ENCODE results near the gene SEC23B. TPM values are rescaled to one million over a fixed set of nuclear protein-coding genes. Genes with fewer than 3 reads are reported as not detected.
"Not testable (repeated sequence)": the region's sequence is repeated elsewhere in the genome, so short reads cannot be mapped to it uniquely, and the experiment has no call there.

Gene SEC23B
- polyA plus RNA-seq, 1 donor (not counting 4 experiments of a cell fraction or from before 2014, with no cell fraction given) = 102 TPM

GRCh38 chr20:18497603-18498002 lies 10.1 kb upstream of the SEC23B start:
- dilution Hi-C loops (cut with MboI; ENCODE audit: extremely low pct_ligation_motif_present, low sequenced_read_pairs) = no loop called here
- H3K4me1 ChIP-seq (ENCODE audit: control insufficient read depth, extremely low read depth, insufficient read depth, low read length) = peaks cover 9% of the 10 kb centered on the region
- TF ChIP-seq CTCF (optimal IDR thresholded peaks at IDR 0.05 in 1 of 3, IDR thresholded peaks at IDR 0.05 in 1 of 3, conservative IDR thresholded peaks at IDR 0.05 in 1 of 3; ENCODE audit: extremely low read depth in 1 of 3, insufficient read depth in 2 of 3, low read length in 3 of 3) (no peak), EZH2 (IDR thresholded peaks at IDR 0.05; ENCODE audit: low read length) (no peak)
- H3K9ac ChIP-seq (ENCODE audit: control insufficient read depth, extremely low read depth, insufficient read depth, low read length) = no peak overlapping the region
- H3K27ac ChIP-seq (ENCODE audit: control insufficient read depth, insufficient read depth, low read length) = no peak overlapping the region
- no peak overlapping the region for H3K4me3 ChIP-seq (ENCODE audit: control insufficient read depth in 2 of 3, extremely low read depth in 1 of 3, insufficient read depth in 2 of 3, low read depth in 1 of 3, low read length in 3 of 3)
- H4K20me1 ChIP-seq (ENCODE audit: control insufficient read depth, extremely low read depth, insufficient read depth, low read length) = no peaks in the 10 kb centered on the region
- no peaks in the 10 kb centered on the region for H3K27me3 ChIP-seq (ENCODE audit: control insufficient read depth, extremely low read depth, insufficient read depth, low read length)
- H3K9me1 ChIP-seq (ENCODE audit: control insufficient read depth, extremely low read depth, insufficient read depth, low read length) = no peaks in the 10 kb centered on the region
- peak overlapping the region; percentile 88 for H3K4me2 ChIP-seq (ENCODE audit: control insufficient read depth, extremely low read depth, insufficient read depth, low read depth, low read length)
- H3K36me3 ChIP-seq (ENCODE audit: control insufficient read depth in 2 of 2, extremely low read depth in 1 of 2, insufficient read depth in 2 of 2, low read length in 2 of 2) = peaks cover 5 to 6% of the 10 kb centered on the region in 2 experiments
- DNase-seq (ENCODE audit: low read depth, low spot score) (no peak), FAIRE-seq (no peak)
- no peaks in the 10 kb centered on the region for H3K79me2 ChIP-seq (ENCODE audit: control insufficient read depth, insufficient read depth, low read length)
- no peaks in the 10 kb centered on the region for H3K9me3 ChIP-seq (ENCODE audit: control insufficient read depth, low read depth, low read length)
- H2AFZ ChIP-seq (ENCODE audit: control insufficient read depth, low read length) = peak overlapping the region; percentile 100

DNA sequence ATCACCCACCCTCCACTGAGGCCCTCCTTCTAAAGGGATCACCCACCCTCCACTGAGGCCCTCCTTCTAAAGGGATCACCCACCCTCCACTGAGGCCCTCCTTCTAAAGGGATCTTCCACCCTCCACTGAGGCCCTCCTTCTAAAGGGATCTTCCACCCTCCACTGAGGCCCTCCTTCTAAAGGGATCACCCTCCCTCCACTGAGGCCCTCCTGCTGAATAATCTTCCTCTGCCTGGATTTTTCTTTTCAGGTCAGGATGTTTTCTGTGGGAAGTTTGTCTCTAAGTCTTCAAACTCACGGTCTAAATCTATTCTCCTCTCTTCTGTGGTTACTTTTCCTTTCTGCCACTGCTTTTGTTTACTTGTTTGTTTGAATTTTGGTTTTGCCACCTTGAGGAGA lies 6.1 kb upstream of the SEC23B start:
- H3K4me3 ChIP-seq (ENCODE audit: control insufficient read depth in 2 of 3, extremely low read depth in 1 of 3, insufficient read depth in 2 of 3, low read depth in 1 of 3, low read length in 3 of 3); H3K27me3 ChIP-seq (ENCODE audit: control insufficient read depth, extremely low read depth, insufficient read depth, low read length); H3K9me1 ChIP-seq (ENCODE audit: control insufficient read depth, extremely low read depth, insufficient read depth, low read length); H3K9ac ChIP-seq (ENCODE audit: control insufficient read depth, extremely low read depth, insufficient read depth, low read length); H3K27ac ChIP-seq (ENCODE audit: control insufficient read depth, insufficient read depth, low read length); H3K4me2 ChIP-seq (ENCODE audit: control insufficient read depth, extremely low read depth, insufficient read depth, low read depth, low read length); DNase-seq (ENCODE audit: low read depth, low spot score); H4K20me1 ChIP-seq (ENCODE audit: control insufficient read depth, extremely low read depth, insufficient read depth, low read length); H3K79me2 ChIP-seq (ENCODE audit: control insufficient read depth, insufficient read depth, low read length); dilution Hi-C loops (cut with MboI; ENCODE audit: extremely low pct_ligation_motif_present, low sequenced_read_pairs); H3K36me3 ChIP-seq (ENCODE audit: control insufficient read depth in 2 of 2, extremely low read depth in 1 of 2, insufficient read depth in 2 of 2, low read length in 2 of 2); FAIRE-seq; H3K9me3 ChIP-seq (ENCODE audit: control insufficient read depth, low read depth, low read length); H3K4me1 ChIP-seq (ENCODE audit: control insufficient read depth, extremely low read depth, insufficient read depth, low read length): not testable (repeated sequence)
- H2AFZ ChIP-seq (ENCODE audit: control insufficient read depth, low read length) = peak overlapping the region; percentile 44

- peak overlapping the region; percentile 86 for H3K4me2 ChIP-seq (ENCODE audit: control insufficient read depth, extremely low read depth, insufficient read depth, low read depth, low read length)
- DNase-seq (ENCODE audit: low read depth, low spot score) (no peak), FAIRE-seq (no peak)
- peaks cover 11% of the 10 kb centered on the region for H3K4me1 ChIP-seq (ENCODE audit: control insufficient read depth, extremely low read depth, insufficient read depth, low read length)
- H3K79me2 ChIP-seq (ENCODE audit: control insufficient read depth, insufficient read depth, low read length) = peaks cover 18% of the 10 kb centered on the region
- dilution Hi-C loops (cut with MboI; ENCODE audit: extremely low pct_ligation_motif_present, low sequenced_read_pairs) = no loop called here
- no peaks in the 10 kb centered on the region for H4K20me1 ChIP-seq (ENCODE audit: control insufficient read depth, extremely low read depth, insufficient read depth, low read length)
- H3K9ac ChIP-seq (ENCODE audit: control insufficient read depth, extremely low read depth, insufficient read depth, low read length) = peak overlapping the region; percentile 30
- no peaks in the 10 kb centered on the region for H3K9me1 ChIP-seq (ENCODE audit: control insufficient read depth, extremely low read depth, insufficient read depth, low read length)
- peak overlapping the region in 2 of 3 experiments; percentile 32 to 47 for H3K4me3 ChIP-seq (ENCODE audit: control insufficient read depth in 2 of 3, extremely low read depth in 1 of 3, insufficient read depth in 2 of 3, low read depth in 1 of 3, low read length in 3 of 3)
- no peaks in the 10 kb centered on the region for H3K27me3 ChIP-seq (ENCODE audit: control insufficient read depth, extremely low read depth, insufficient read depth, low read length)
- no peaks in the 10 kb centered on the region for H3K9me3 ChIP-seq (ENCODE audit: control insufficient read depth, low read depth, low read length)
- H3K27ac ChIP-seq (ENCODE audit: control insufficient read depth, insufficient read depth, low read length) = no peak overlapping the region
- peaks cover 1 to 3% of the 10 kb centered on the region in 2 experiments for H3K36me3 ChIP-seq (ENCODE audit: control insufficient read depth in 2 of 2, extremely low read depth in 1 of 2, insufficient read depth in 2 of 2, low read length in 2 of 2)
- peak overlapping the region; percentile 80 for H2AFZ ChIP-seq (ENCODE audit: control insufficient read depth, low read length)
- TF ChIP-seq CTCF (optimal IDR thresholded peaks at IDR 0.05 in 1 of 3, IDR thresholded peaks at IDR 0.05 in 1 of 3, conservative IDR thresholded peaks at IDR 0.05 in 1 of 3; ENCODE audit: extremely low read depth in 1 of 3, insufficient read depth in 2 of 3, low read length in 3 of 3) (no peak), EZH2 (IDR thresholded peaks at IDR 0.05; ENCODE audit: low read length) (no peak)
Observed at GRCh38 chr20:18504479-18505060, 3.2 kb upstream of the SEC23B start.

All from keratinocyte (primary cell).